Spinal cord (tissue), 10 donors: ENCODE measurements around the gene PLXNA3. TPM values are rescaled to one million over a fixed set of nuclear protein-coding genes. Genes with fewer than 3 reads are reported as not detected.

Source experiments
- DNase-seq, 6 donors: peaks; one replicate each; pipeline versions ENCODE4 v3.0.0 to v3.0.0-alpha.2; 2013 to 2015; ENCODE audit warnings: low spot score in 6 of 6, low read depth in 4 of 6
- H3K27ac ChIP-seq: one replicate; pipeline ENCODE4 v1.5.1; 2013; ENCODE audit warnings: low read depth, low read length, control low read depth
- H3K27me3 ChIP-seq: one replicate; pipeline ENCODE4 v1.6.1; 2013; ENCODE audit warnings: low read length; ENCODE audit not compliant: control insufficient read depth, insufficient read depth
- H3K36me3 ChIP-seq: one replicate; pipeline ENCODE4 v1.6.1; 2013; ENCODE audit warnings: low read length; ENCODE audit not compliant: control insufficient read depth, insufficient read depth
- H3K4me1 ChIP-seq: one replicate; pipeline ENCODE4 v1.6.1; 2013; ENCODE audit warnings: low read length; ENCODE audit not compliant: control insufficient read depth, insufficient read depth
- H3K4me3 ChIP-seq: one replicate; pipeline ENCODE4 v1.5.1; 2013; ENCODE audit warnings: low read depth, low read length, control low read depth
- H3K9me3 ChIP-seq: one replicate; pipeline ENCODE4 v1.6.1; 2013; ENCODE audit warnings: low read length; ENCODE audit not compliant: control insufficient read depth, insufficient read depth
- WGBS: methylation state at CpG from one replicate; pipeline ENCODE4 v1.1.5; 2013; ENCODE audit warnings: missing lambda C conversion rate; ENCODE audit not compliant: insufficient coverage; 5-methylcytosine and 5-hydroxymethylcytosine counted together
- polyA plus RNA-seq, 2 donors: library from polyadenylated mRNA; unstranded; fragments of 120-200 nt; gene quantifications; one replicate each; pipeline ENCODE4 v1.2.1, GENCODE V29; 2013; ENCODE audit not compliant: insufficient read length in 2 of 2
- total RNA-seq, 2 donors: library from RNA; depleted of rRNA in 1 of 2; stranded (reverse); fragments of 120-200 nt in 1 of 2; fragments of >200 nt in 1 of 2; gene quantifications; one replicate each; pipeline versions ENCODE4 v1.2.3 to v1.2.4, GENCODE V29; 2013 to 2014
- donor health status: healthy.

PLXNA3 gene
- total and polyA plus RNA-seq, 4 donors = 13.3 to 127 (median 58.8) TPM

- Histone ChIP-seq H3K4me3 (no peak overlapping the region), H3K27me3 (no peaks in the 10 kb centered on the region), H3K4me1 (peaks cover 17% of the 10 kb centered on the region), H3K9me3 (no peaks in the 10 kb centered on the region), H3K27ac (no peak overlapping the region), H3K36me3 (peaks cover 100% of the 10 kb centered on the region)
- 93% methylated on average over 12 of the region's 14 CpGs for WGBS
- DNase-seq = no peak
These were observed 7.5 kb downstream of the PLXNA3 start for GRCh38 chrX:154465601-154466000.

- peaks cover 100% of the 10 kb centered on the region for H3K36me3 ChIP-seq
These were observed 8.0 kb downstream of the PLXNA3 start for GRCh38 chrX:154466036-154466435.

GRCh38 chrX:154466907-154467306 is 8.8 kb downstream of the PLXNA3 start:
- H3K27ac ChIP-seq = no peak overlapping the region
- H3K4me3 ChIP-seq = no peak overlapping the region
- H3K27me3 ChIP-seq = no peaks in the 10 kb centered on the region
- H3K4me1 ChIP-seq = peaks cover 4% of the 10 kb centered on the region
- 87% methylated on average over 15 of the region's 15 CpGs for WGBS
- no peaks in the 10 kb centered on the region for H3K9me3 ChIP-seq
- DNase-seq = no peak
- peaks cover 100% of the 10 kb centered on the region for H3K36me3 ChIP-seq

More at GRCh38 chrX:154466036-154466435, 8.0 kb downstream of the PLXNA3 start:
- H3K9me3 ChIP-seq = no peaks in the 10 kb centered on the region
- 92% methylated on average over 32 of the region's 32 CpGs for WGBS
- no peaks in the 10 kb centered on the region for H3K27me3 ChIP-seq
- peaks cover 13% of the 10 kb centered on the region for H3K4me1 ChIP-seq
- H3K27ac ChIP-seq = no peak overlapping the region
- no peak for DNase-seq
- H3K4me3 ChIP-seq = no peak overlapping the region

GRCh38 chrX:154467556-154467955 is 9.5 kb downstream of the PLXNA3 start:
- H3K27me3 ChIP-seq = no peaks in the 10 kb centered on the region
- DNase-seq = no peak
- WGBS = 93% methylated on average over 19 of the region's 21 CpGs
- no peaks in the 10 kb centered on the region for H3K4me1 ChIP-seq
- no peaks in the 10 kb centered on the region for H3K9me3 ChIP-seq
- H3K27ac ChIP-seq = no peak overlapping the region
- peaks cover 100% of the 10 kb centered on the region for H3K36me3 ChIP-seq
- H3K4me3 ChIP-seq = no peak overlapping the region

- 92% methylated on average over 22 of the region's 23 CpGs for WGBS
- H3K4me3 ChIP-seq = no peak overlapping the region
- H3K9me3 ChIP-seq = no peaks in the 10 kb centered on the region
- H3K4me1 ChIP-seq = no peaks in the 10 kb centered on the region
- no peak for DNase-seq
- no peaks in the 10 kb centered on the region for H3K27me3 ChIP-seq
- no peak overlapping the region for H3K27ac ChIP-seq
- peaks cover 100% of the 10 kb centered on the region for H3K36me3 ChIP-seq
These were observed 10.1 kb downstream of the PLXNA3 start for GRCh38 chrX:154468217-154468616.

DNA sequence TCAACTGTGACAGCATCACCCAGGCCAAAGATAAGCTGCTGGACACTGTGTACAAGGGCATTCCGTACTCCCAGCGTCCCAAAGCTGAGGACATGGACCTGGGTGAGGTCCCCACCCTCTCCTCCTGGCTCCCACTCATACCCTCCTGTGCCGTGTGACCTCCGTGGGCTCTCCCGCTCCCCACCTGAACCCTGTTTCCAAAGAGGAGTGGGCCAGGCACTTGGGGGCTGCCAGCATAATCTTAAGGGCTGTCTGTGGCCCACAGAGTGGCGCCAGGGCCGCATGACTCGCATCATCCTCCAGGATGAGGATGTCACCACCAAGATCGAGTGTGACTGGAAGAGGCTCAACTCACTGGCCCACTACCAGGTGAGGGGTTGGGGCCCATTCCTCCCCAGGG is 11.0 kb downstream of the PLXNA3 start:
- no peaks in the 10 kb centered on the region for H3K4me1 ChIP-seq
- H3K36me3 ChIP-seq = peaks cover 93% of the 10 kb centered on the region
- H3K9me3 ChIP-seq = no peaks in the 10 kb centered on the region
- no peaks in the 10 kb centered on the region for H3K27me3 ChIP-seq
- no peak for DNase-seq
- H3K4me3 ChIP-seq = no peak overlapping the region
- WGBS = 81% methylated on average over 9 of the region's 9 CpGs
- H3K27ac ChIP-seq = no peak overlapping the region

GRCh38 chrX:154469880-154470279 is 11.8 kb downstream of the PLXNA3 start:
- H3K27me3 ChIP-seq = no peaks in the 10 kb centered on the region
- H3K9me3 ChIP-seq = no peaks in the 10 kb centered on the region
- DNase-seq = no peak
- H3K4me3 ChIP-seq = no peak overlapping the region
- 89% methylated on average over 18 of the region's 18 CpGs for WGBS
- H3K27ac ChIP-seq = no peak overlapping the region
- H3K4me1 ChIP-seq = no peaks in the 10 kb centered on the region
- H3K36me3 ChIP-seq = peaks cover 88% of the 10 kb centered on the region

DNA sequence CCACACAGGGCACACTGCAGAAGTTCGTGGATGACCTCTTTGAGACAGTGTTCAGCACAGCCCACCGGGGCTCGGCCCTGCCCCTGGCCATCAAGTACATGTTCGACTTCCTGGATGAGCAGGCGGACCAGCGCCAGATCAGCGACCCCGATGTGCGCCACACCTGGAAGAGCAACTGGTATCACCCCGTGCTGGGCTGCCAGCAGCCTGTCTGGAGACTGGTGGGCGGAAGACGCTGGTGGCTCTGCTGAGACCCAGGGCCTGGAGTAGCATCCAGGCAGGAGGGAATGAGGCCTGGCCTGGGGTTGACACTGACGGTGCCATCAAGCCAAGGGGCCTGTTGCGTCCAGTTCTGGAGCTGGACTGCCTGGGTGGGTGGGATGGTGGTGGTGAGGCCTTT is 12.4 kb downstream of the PLXNA3 start:
- WGBS = 89% methylated on average over 14 of the region's 14 CpGs
- Histone ChIP-seq H3K27me3 (no peaks in the 10 kb centered on the region), H3K4me1 (no peaks in the 10 kb centered on the region), H3K9me3 (no peaks in the 10 kb centered on the region), H3K36me3 (peaks cover 82% of the 10 kb centered on the region), H3K4me3 (no peak overlapping the region), H3K27ac (no peak overlapping the region)
- DNase-seq = no peak

- Histone ChIP-seq H3K27ac (no peak overlapping the region), H3K4me3 (no peak overlapping the region), H3K4me1 (no peaks in the 10 kb centered on the region), H3K27me3 (no peaks in the 10 kb centered on the region), H3K36me3 (peaks cover 76% of the 10 kb centered on the region), H3K9me3 (no peaks in the 10 kb centered on the region)
- WGBS = 89% methylated on average over 23 of the region's 23 CpGs
- no peak for DNase-seq
These were observed 13.0 kb downstream of the PLXNA3 start for GRCh38 chrX:154470914-154471568.

DNA sequence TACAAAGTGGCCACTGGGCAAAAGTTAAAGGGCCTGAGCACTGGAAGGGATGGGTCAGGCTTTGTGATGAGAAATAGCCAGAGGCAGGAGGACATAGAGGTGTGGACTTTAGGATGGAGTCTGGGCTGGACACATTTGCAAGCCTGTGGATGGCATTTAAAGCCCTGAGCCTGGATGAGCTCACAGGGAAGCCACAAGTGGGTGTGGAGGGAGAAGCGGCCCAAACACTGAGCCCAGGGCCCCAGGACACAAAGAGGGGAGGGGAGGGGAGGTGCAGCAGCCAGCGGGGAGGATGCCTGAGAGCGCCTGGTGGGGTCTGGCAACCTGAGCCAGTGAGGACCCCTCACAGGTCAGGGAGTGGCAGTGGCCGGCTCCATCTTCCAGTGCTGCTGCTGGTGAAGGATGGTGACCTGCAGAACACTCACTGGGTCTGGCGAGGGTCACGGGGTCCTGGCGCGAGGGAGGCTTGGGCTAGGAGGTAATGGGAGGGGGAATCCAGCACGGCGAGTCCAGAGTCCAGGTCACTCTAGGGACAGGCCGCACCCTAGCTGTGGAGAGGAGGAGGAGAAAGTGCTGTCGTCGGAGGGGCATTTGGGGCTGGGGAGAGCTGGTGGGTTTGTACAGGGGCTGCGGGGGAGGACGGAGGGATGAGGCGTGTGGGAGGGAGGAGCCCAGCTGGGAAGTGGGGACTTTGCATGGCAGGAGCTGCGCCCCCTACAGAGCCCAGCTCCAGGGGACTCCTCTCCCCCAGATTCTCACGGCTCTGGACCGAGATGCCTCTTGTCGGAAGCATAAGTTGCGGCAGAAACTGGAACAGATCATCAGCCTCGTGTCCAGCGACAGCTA is 14.0 kb downstream of the PLXNA3 start:
- no peak overlapping the region for H3K27ac ChIP-seq
- H3K4me1 ChIP-seq = peaks cover 5% of the 10 kb centered on the region
- no peaks in the 10 kb centered on the region for H3K9me3 ChIP-seq
- no peak overlapping the region for H3K4me3 ChIP-seq
- H3K27me3 ChIP-seq = no peaks in the 10 kb centered on the region
- DNase-seq = no peak
- H3K36me3 ChIP-seq = peaks cover 66% of the 10 kb centered on the region
- 84% methylated on average over 21 of the region's 23 CpGs for WGBS
